IMR-90 (cell line): ENCODE measurements around the gene RIOK2. TPM values are rescaled to one million over a fixed set of nuclear protein-coding genes. Genes with fewer than 3 reads are reported as not detected.
"Not testable (repeated sequence)": the region's sequence is repeated elsewhere in the genome, so short reads cannot be mapped to it uniquely, and the experiment has no call there.

Experiments
- ATAC-seq: fragments of 200-7000 bp; cut with Tn5 transposase; 2 replicates; pipeline ENCODE4 v1.9.1; 2020; ENCODE audit warnings: low read depth, mild to moderate bottlenecking, moderate library complexity
- BruUV-seq: library from RNA; stranded (reverse); fragments of 400-500 nt; replicated peaks from 2 replicates; lab custom pipeline; 2021; lab: Mats Ljungman, UMichigan
- CTCF ChIA-PET: fragments of 300-600 bp; formaldehyde crosslinking; extraction: SDS; loops from one replicate; lab custom pipeline; 2021; ENCODE audit warnings: antibody characterized with exemption; lab: Yijun Ruan, JAX
- POLR2A ChIA-PET: fragments of 300-600 bp; sonication (Branson Sonifier 250); formaldehyde crosslinking; loops from one replicate; lab custom pipeline; 2022; ENCODE audit warnings: antibody characterized with exemption; ENCODE audit not compliant: unreplicated experiment; lab: Charles Lee
- DNase-seq: peaks from one replicate; pipeline ENCODE4 v3.0.0; 2013
- H2AFZ ChIP-seq: replicated peaks from 2 replicates; pipeline ENCODE3; 2013; ENCODE audit warnings: low read length, mild to moderate bottlenecking; ENCODE audit not compliant: poor library complexity
- H2AK5ac ChIP-seq: 2 replicates; pipeline ENCODE4 v1.6.1; 2013; ENCODE audit warnings: low read depth, low read length, inconsistent platforms
- H2AK9ac ChIP-seq: replicated peaks from 2 replicates; pipeline ENCODE3; 2013; ENCODE audit warnings: mild to moderate bottlenecking, low read depth, low read length, moderate library complexity; ENCODE audit not compliant: poor library complexity
- H2BK120ac ChIP-seq: 2 replicates; pipeline ENCODE4 v1.6.1; 2013; ENCODE audit warnings: low read depth, low read length, inconsistent platforms
- H2BK15ac ChIP-seq: 3 replicates; pipeline ENCODE4 v1.6.1; 2013; ENCODE audit warnings: low read depth, low read length, inconsistent platforms
- H2BK20ac ChIP-seq: 2 replicates; pipeline ENCODE4 v1.6.1; 2013; ENCODE audit warnings: low read depth, mild to moderate bottlenecking, inconsistent platforms, low read length, moderate library complexity
- H2BK5ac ChIP-seq: 2 replicates; pipeline ENCODE4 v1.6.1; 2013; ENCODE audit warnings: mild to moderate bottlenecking, low read depth, low read length, inconsistent platforms; ENCODE audit not compliant: poor library complexity, severe bottlenecking
- H3K14ac ChIP-seq: replicated peaks from 2 replicates; pipeline ENCODE4 v1.6.1; 2013; ENCODE audit warnings: low read depth, low read length, inconsistent platforms
- H3K18ac ChIP-seq: 2 replicates; pipeline ENCODE4 v1.6.1; 2013; ENCODE audit warnings: low read depth, low read length, control low read depth
- H3K23ac ChIP-seq: 2 replicates; pipeline ENCODE4 v1.6.1; 2013; ENCODE audit warnings: low read depth, low read length, inconsistent platforms
- H3K27ac ChIP-seq: 2 replicates; pipeline ENCODE4 v1.5.1; 2013; ENCODE audit warnings: mild to moderate bottlenecking, control low read depth, low read length; ENCODE audit not compliant: insufficient read depth
- H3K27me3 ChIP-seq: 2 replicates; pipeline ENCODE4 v1.6.1; 2013; ENCODE audit warnings: low read length; ENCODE audit not compliant: control insufficient read depth, insufficient read depth
- H3K36me3 ChIP-seq: 2 replicates; pipeline ENCODE4 v1.6.1; 2013; ENCODE audit warnings: low read length, mixed read lengths; ENCODE audit not compliant: control insufficient read depth, insufficient read depth
- H3K4ac ChIP-seq: 2 replicates; pipeline ENCODE4 v1.6.1; 2013; ENCODE audit warnings: low read depth, low read length, inconsistent platforms
- H3K4me1 ChIP-seq: 2 replicates; pipeline ENCODE4 v1.6.1; 2013; ENCODE audit warnings: low read length, mixed read lengths; ENCODE audit not compliant: control insufficient read depth, insufficient read depth
- H3K4me2 ChIP-seq: 2 replicates; pipeline ENCODE4 v1.6.1; 2013; ENCODE audit warnings: low read depth, mild to moderate bottlenecking, control low read depth, low read length, moderate library complexity
- H3K4me3 ChIP-seq: 2 replicates; pipeline ENCODE4 v1.5.1; 2013; ENCODE audit warnings: low read depth, mild to moderate bottlenecking, control low read depth, low read length, moderate library complexity; ENCODE audit not compliant: insufficient read depth
- H3K56ac ChIP-seq: 2 replicates; pipeline ENCODE4 v1.6.1; 2013; ENCODE audit warnings: low read length, inconsistent platforms; ENCODE audit not compliant: insufficient read depth; ENCODE audit errors: extremely low read depth
- H3K79me1 ChIP-seq, 2 experiments: 2 replicates each; pipeline ENCODE4 v1.6.1; 2013; ENCODE audit warnings: low read length in 2 of 2, inconsistent platforms in 1 of 2, low read depth in 1 of 2
- H3K9ac ChIP-seq: 2 replicates; pipeline ENCODE4 v1.6.1; 2013; ENCODE audit warnings: low read depth, low read length, control low read depth
- H3K9me1 ChIP-seq: 2 replicates; pipeline ENCODE4 v1.6.1; 2013; ENCODE audit warnings: low read length, inconsistent platforms; ENCODE audit not compliant: insufficient read depth
- H3K9me3 ChIP-seq: 2 replicates; pipeline ENCODE4 v1.6.1; 2013; ENCODE audit warnings: low read length; ENCODE audit not compliant: control insufficient read depth, insufficient read depth
- H4K20me1 ChIP-seq: 2 replicates; pipeline ENCODE4 v1.6.1; 2013; ENCODE audit warnings: low read length, inconsistent platforms; ENCODE audit not compliant: insufficient read depth
- H4K5ac ChIP-seq: 2 replicates; pipeline ENCODE4 v1.6.1; 2013; ENCODE audit warnings: mild to moderate bottlenecking, low read depth, low read length, control low read depth
- H4K8ac ChIP-seq, 2 experiments: 2 replicates each; pipeline ENCODE4 v1.6.1; 2013; ENCODE audit warnings: low read depth in 2 of 2, low read length in 2 of 2, control low read depth in 1 of 2, inconsistent platforms in 1 of 2
- H4K91ac ChIP-seq: 2 replicates; pipeline ENCODE4 v1.6.1; 2013; ENCODE audit warnings: low read depth, low read length, inconsistent platforms; ENCODE audit not compliant: insufficient read depth
- WGBS, 2 experiments: methylation state at CpG; one replicate each; pipeline versions ENCODE4 v1.1.5 to v1.1.7; 2013; ENCODE audit warnings: missing lambda C conversion rate in 2 of 2; ENCODE audit not compliant: insufficient read length in 1 of 2; ENCODE audit errors: extremely low coverage in 2 of 2; 5-methylcytosine and 5-hydroxymethylcytosine counted together
- dilution Hi-C: fragments of 300-500 bp; cut with HindIII; formaldehyde crosslinking; loops from one replicate; pipeline ENCODE4 v1.14.3; 2018; ENCODE audit warnings: low sequenced_read_pairs; ENCODE audit not compliant: unreplicated experiment
- in situ Hi-C: fragments of 300-500 bp; cut with MboI; formaldehyde crosslinking; loops from 3 replicates; pipeline ENCODE4 v1.14.3; 2019; ENCODE audit warnings: low sequenced_read_pairs, inconsistent platforms, mixed read lengths
- intact Hi-C: fragments of 100-400 bp; cut with micrococcal nuclease; formaldehyde crosslinking; loops from 2 replicates; pipeline ENCODE4 v1.10.0; 2022
- polyA plus RNA-seq, 3 experiments: library from polyadenylated mRNA; depleted of rRNA; stranded (reverse); fragments of >200 nt; gene quantifications; 2 replicates each; pipeline ENCODE4 v1.2.3, GENCODE V29; 2012; ENCODE audit warnings: low replicate concordance in 1 of 3
- total RNA-seq: library from RNA; depleted of rRNA; stranded (reverse); fragments of >200 nt; gene quantifications from 2 replicates; pipeline ENCODE4 v1.2.3, GENCODE V29; 2012

Gene RIOK2
- total and polyA plus RNA-seq, 2 of the 4 experiments (the other 2 are of a cell fraction) = 10.7 to 17.7 TPM

- DNase-seq, H2BK5ac ChIP-seq, H4K91ac ChIP-seq, H3K79me1 ChIP-seq, H3K4me2 ChIP-seq, H3K9me1 ChIP-seq, H3K9ac ChIP-seq, H3K23ac ChIP-seq, H2AK5ac ChIP-seq, H3K4ac ChIP-seq, H2AFZ ChIP-seq, H3K9me3 ChIP-seq, H2BK15ac ChIP-seq, H3K4me1 ChIP-seq, dilution Hi-C loops, BruUV-seq, H2BK120ac ChIP-seq, H4K20me1 ChIP-seq, H4K5ac ChIP-seq, in situ Hi-C loops, H3K4me3 ChIP-seq, POLR2A ChIA-PET, ATAC-seq, H3K14ac ChIP-seq, H3K18ac ChIP-seq, CTCF ChIA-PET, H3K36me3 ChIP-seq, H3K56ac ChIP-seq, H2BK20ac ChIP-seq, H4K8ac ChIP-seq, H3K27ac ChIP-seq, H2AK9ac ChIP-seq: not testable (repeated sequence)
- no CpG with 5 or more reads among the region's 1 CpG for WGBS, 2 experiments
- peaks cover 29% of the 10 kb centered on the region for H3K27me3 ChIP-seq
- intact Hi-C loops = loop anchor here (5.0 kb wide), 1 partner anchor 203 kb away; the partner anchor contains the start of gene LNPEP
Measured at GRCh38 chr5:97140250-97140649, 42.8 kb downstream of the RIOK2 start.
